Chondrocyte (in vitro differentiated cells): Measurements from ENCODE around the gene TRIM9. TPM values are rescaled to one million over a fixed set of nuclear protein-coding genes. Genes with fewer than 3 reads are reported as not detected.
A peak's percentile ranks its signal among the peaks of the same experiment; 100 is the strongest.

Source experiments
- DNase-seq: peaks from one replicate; pipeline ENCODE4 v3.0.0; 2021; ENCODE audit warnings: mixed read lengths, low spot score
- H3K27ac Mint-ChIP-seq: one replicate; pipeline ENCODE4 v1.8.0; 2021; ENCODE audit warnings: mild to moderate bottlenecking, moderate library complexity, mixed read lengths; ENCODE audit not compliant: unreplicated experiment
- H3K27me3 Mint-ChIP-seq: 2 replicates; pipeline ENCODE4 v1.8.0; 2021; ENCODE audit warnings: low read depth, mixed read lengths
- H3K36me3 Mint-ChIP-seq: 2 replicates; pipeline ENCODE4 v1.8.0; 2021; ENCODE audit warnings: low read depth, mixed read lengths
- H3K4me1 Mint-ChIP-seq: 2 replicates; pipeline ENCODE4 v1.8.0; 2021; ENCODE audit warnings: low read depth, mild to moderate bottlenecking, mixed read lengths
- H3K4me3 Mint-ChIP-seq: one replicate; pipeline ENCODE4 v1.8.0; 2021; ENCODE audit warnings: mild to moderate bottlenecking, moderate library complexity, mixed read lengths; ENCODE audit not compliant: unreplicated experiment
- H3K9me3 Mint-ChIP-seq: 2 replicates; pipeline ENCODE4 v1.8.0; 2021; ENCODE audit warnings: low read depth, mixed read lengths
- total RNA-seq: library from RNA; stranded (reverse); gene quantifications from 3 replicates; pipeline ENCODE4 v1.2.1, GENCODE V29; 2021
- TF ChIP-seq, protein P1 (sequence below): fragments of 200-600 bp; sonication (generic); IDR thresholded peaks from 2 replicates; pipeline ENCODE4 v1.5.0; 2021; ENCODE audit warnings: antibody characterized with exemption, mild to moderate bottlenecking, moderate library complexity

Gene TRIM9
- total RNA-seq, 1 donor from 2014 or later = 15.5 TPM

GRCh38 chr14:50947446-50947845 lies 147.5 kb downstream of the TRIM9 start:
- TF ChIP-seq, protein P1, sequence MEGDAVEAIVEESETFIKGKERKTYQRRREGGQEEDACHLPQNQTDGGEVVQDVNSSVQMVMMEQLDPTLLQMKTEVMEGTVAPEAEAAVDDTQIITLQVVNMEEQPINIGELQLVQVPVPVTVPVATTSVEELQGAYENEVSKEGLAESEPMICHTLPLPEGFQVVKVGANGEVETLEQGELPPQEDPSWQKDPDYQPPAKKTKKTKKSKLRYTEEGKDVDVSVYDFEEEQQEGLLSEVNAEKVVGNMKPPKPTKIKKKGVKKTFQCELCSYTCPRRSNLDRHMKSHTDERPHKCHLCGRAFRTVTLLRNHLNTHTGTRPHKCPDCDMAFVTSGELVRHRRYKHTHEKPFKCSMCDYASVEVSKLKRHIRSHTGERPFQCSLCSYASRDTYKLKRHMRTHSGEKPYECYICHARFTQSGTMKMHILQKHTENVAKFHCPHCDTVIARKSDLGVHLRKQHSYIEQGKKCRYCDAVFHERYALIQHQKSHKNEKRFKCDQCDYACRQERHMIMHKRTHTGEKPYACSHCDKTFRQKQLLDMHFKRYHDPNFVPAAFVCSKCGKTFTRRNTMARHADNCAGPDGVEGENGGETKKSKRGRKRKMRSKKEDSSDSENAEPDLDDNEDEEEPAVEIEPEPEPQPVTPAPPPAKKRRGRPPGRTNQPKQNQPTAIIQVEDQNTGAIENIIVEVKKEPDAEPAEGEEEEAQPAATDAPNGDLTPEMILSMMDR = no peak
- H3K27me3 Mint-ChIP-seq = no peaks in the 10 kb centered on the region
- peak overlapping the region; percentile 77 for H3K27ac Mint-ChIP-seq
- no peak overlapping the region for H3K4me3 Mint-ChIP-seq
- H3K36me3 Mint-ChIP-seq = no peaks in the 10 kb centered on the region
- H3K4me1 Mint-ChIP-seq = peaks cover 31% of the 10 kb centered on the region
- no peak for DNase-seq
- H3K9me3 Mint-ChIP-seq = no peaks in the 10 kb centered on the region

DNA sequence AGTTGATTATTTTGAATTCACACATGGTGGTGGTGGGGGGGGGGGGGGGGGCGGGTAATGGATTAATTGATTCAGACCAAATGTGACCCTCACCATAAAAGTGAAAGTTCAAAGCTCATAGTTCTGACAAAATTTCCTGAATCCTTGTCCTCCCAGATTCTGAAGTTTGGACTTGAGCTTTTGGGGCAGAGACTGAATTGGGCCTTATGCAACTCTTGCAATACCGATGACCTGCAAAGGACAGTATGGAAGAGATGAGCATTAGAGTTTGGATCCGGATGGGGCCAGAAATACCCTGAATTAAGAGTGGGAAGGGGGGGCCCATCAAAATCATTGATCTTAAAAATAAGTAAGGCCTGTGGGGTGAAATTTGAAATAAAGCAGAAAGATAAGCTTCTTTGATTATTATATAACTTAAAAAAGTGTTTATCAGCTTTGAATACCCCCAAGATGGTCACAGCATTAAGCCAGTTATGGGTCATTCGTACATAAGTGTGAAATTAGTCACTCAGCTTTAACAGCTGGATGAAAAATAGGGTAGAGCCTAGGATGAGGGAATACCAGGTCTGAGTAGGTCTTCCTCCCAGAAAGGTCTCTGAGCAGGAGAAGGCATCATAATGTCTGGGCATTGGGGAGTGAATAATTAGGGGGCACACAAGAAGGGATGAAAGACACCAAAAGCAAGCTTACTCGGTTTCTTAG lies 148.5 kb downstream of the TRIM9 start:
- Mint-ChIP-seq H3K9me3 (no peaks in the 10 kb centered on the region), H3K27me3 (no peaks in the 10 kb centered on the region), H3K36me3 (peaks cover 4% of the 10 kb centered on the region), H3K4me3 (no peak overlapping the region), H3K27ac (no peak overlapping the region), H3K4me1 (peaks cover 38% of the 10 kb centered on the region)
- DNase-seq = no peak
- TF ChIP-seq, protein P1 = no peak

DNA sequence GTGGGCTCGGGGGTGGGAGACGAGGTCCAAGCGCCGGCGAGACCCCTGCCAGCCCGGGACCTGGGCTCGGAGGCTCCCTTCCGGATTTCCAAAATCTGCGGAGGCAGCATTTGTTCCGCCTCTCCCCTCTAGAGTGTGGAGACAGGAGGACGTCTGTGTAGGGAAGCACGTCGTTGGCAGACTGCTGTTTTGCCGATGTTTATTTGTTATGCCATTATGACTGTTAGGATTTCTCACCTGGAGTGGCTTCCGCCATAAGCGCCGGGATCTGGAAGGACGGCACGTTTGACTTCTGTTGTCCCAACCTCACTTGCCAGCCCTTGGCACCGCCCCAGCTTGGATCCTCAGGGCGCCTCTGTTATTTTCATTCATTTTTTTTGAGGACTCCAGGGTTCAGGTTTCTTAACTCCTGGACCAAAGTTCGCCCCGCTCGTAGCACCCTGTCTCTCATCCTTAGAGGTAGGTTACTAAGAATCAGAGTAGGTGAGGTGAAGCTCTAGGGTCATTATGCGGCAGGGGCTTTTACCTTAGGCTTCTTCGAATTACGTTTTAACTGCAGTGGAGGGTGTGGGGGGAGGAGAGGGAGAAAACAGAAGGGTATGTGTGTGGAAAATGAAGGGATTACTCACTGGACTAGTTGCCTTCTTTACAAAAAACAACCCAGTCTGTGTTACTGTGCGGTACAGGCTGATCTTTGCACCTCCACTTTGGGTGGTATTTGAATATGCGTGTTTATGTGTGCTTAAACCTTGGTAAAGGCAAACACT lies 150.1 kb downstream of the TRIM9 start:
- H3K4me1 Mint-ChIP-seq = peaks cover 45% of the 10 kb centered on the region
- no peak for DNase-seq
- peaks cover 8% of the 10 kb centered on the region for H3K36me3 Mint-ChIP-seq
- peak overlapping the region; percentile 88 for H3K27ac Mint-ChIP-seq
- TF ChIP-seq, protein P1 = no peak
- no peaks in the 10 kb centered on the region for H3K27me3 Mint-ChIP-seq
- H3K9me3 Mint-ChIP-seq = no peaks in the 10 kb centered on the region
- peak overlapping the region; percentile 79 for H3K4me3 Mint-ChIP-seq

- TF ChIP-seq, protein P1 = no peak
- peaks cover 45% of the 10 kb centered on the region for H3K4me1 Mint-ChIP-seq
- no peaks in the 10 kb centered on the region for H3K27me3 Mint-ChIP-seq
- no peaks in the 10 kb centered on the region for H3K9me3 Mint-ChIP-seq
- H3K36me3 Mint-ChIP-seq = peaks cover 8% of the 10 kb centered on the region
- DNase-seq = peak; percentile 93
- H3K27ac Mint-ChIP-seq = peak within 1 kb of the TSS; percentile 88
- peak within 1 kb of the TSS; percentile 91 for H3K4me3 Mint-ChIP-seq
Measured at GRCh38 chr14:50943943-50944646, 150.8 kb downstream of the TRIM9 start, which contains the start of gene PYGL. Gene PYGL, minus strand, starts transcription at chr14:50944483. Its CDS starts 80 bp downstream, at chr14:50944403.
